ENCODE results near the gene CDKN2B-AS1. TPM values are rescaled to one million over a fixed set of nuclear protein-coding genes. Genes with fewer than 3 reads are reported as not detected.

The CDKN2B-AS1 gene
- total and polyA plus RNA-seq, 2 experiments from 2014 or later, result 0.14 TPM; not detected in 1

- Histone ChIP-seq H3K27ac (ENCODE audit: low read depth) (no peak overlapping the region), H3K4me1 (ENCODE audit: insufficient read depth) (no peaks in the 10 kb centered on the region), H3K36me3 (ENCODE audit: insufficient read depth) (no peaks in the 10 kb centered on the region), H3K4me3 (no peak overlapping the region), H4K20me1 (replicated peaks; ENCODE audit: insufficient read depth) (no peaks in the 10 kb centered on the region), H3K27me3 (ENCODE audit: insufficient read depth) (no peaks in the 10 kb centered on the region), H2AFZ (no peak overlapping the region), H3K79me2 (replicated peaks; ENCODE audit: insufficient read depth) (no peaks in the 10 kb centered on the region), H3F3A (replicated peaks; ENCODE audit: low read depth) (no peaks in the 10 kb centered on the region), H3K4me2 (no peak overlapping the region), H3K9me2 (ENCODE audit: insufficient read depth) (no peaks in the 10 kb centered on the region)
- H3K27ac Mint-ChIP-seq, result no peak overlapping the region
- H3K36me3 Mint-ChIP-seq (ENCODE audit: low read depth), result no peaks in the 10 kb centered on the region
- H3K9me3 Mint-ChIP-seq, result no peaks in the 10 kb centered on the region
- H3K27me3 Mint-ChIP-seq (ENCODE audit: insufficient read depth, low read depth, poor library complexity), result no peaks in the 10 kb centered on the region
- ATAC-seq (no peak), DNase-seq (ENCODE audit: low spot score) (no peak)
- no peak overlapping the region for H3K4me3 Mint-ChIP-seq
- TF ChIP-seq JUNB (IDR thresholded peaks at IDR 0.05; ENCODE audit: unreplicated experiment) (no peak), STAT1 (IDR thresholded peaks at IDR 0.05; ENCODE audit: unreplicated experiment) (no peak), EZH2phosphoT487 (IDR thresholded peaks at IDR 0.05; ENCODE audit: unreplicated experiment) (no peak), ZNF331 (CRISPR knock-in tag; IDR thresholded peaks at IDR 0.05; ENCODE audit: low read depth) (no peak), ZNF462 (CRISPR knock-in tag; IDR thresholded peaks at IDR 0.05) (no peak), CREB1 (CRISPR knock-in tag; IDR thresholded peaks at IDR 0.05; ENCODE audit: low read depth) (no peak), POLR2AphosphoS5 (IDR thresholded peaks at IDR 0.05; ENCODE audit: low read depth) (no peak)
- H3K4me1 Mint-ChIP-seq, result no peaks in the 10 kb centered on the region
These were observed 142.0 kb downstream of the CDKN2B-AS1 start for GRCh38 chr9:22136461-22137096.

Measured in GM23338 (cell line).